NT2/D1 (cell line): ENCODE measurements around the gene GCSH.

Source experiments
- DNase-seq: peaks from one replicate; pipeline ENCODE4 v3.0.0-alpha.2; 2011; ENCODE audit warnings: low read depth, low spot score
- H3K27me3 ChIP-seq: 2 replicates; pipeline ENCODE4 v1.6.0; 2011; ENCODE audit warnings: mild to moderate bottlenecking; ENCODE audit not compliant: insufficient read length, insufficient read depth
- H3K36me3 ChIP-seq: 2 replicates; pipeline ENCODE4 v1.6.1; 2011; ENCODE audit warnings: mild to moderate bottlenecking, low read length, mixed read lengths; ENCODE audit not compliant: insufficient read depth, insufficient read length
- H3K4me1 ChIP-seq: 2 replicates; pipeline ENCODE4 v1.5.1; 2011; ENCODE audit not compliant: insufficient read depth, insufficient read length
- H3K4me3 ChIP-seq: 2 replicates; pipeline ENCODE4 v1.5.1; 2011; ENCODE audit warnings: low read depth; ENCODE audit not compliant: insufficient read length
- H3K9ac ChIP-seq: 2 replicates; pipeline ENCODE4 v1.6.0; 2011; ENCODE audit warnings: low read depth; ENCODE audit not compliant: insufficient read length
- H3K9me3 ChIP-seq: 2 replicates; pipeline ENCODE4 v1.5.1; 2011; ENCODE audit warnings: mild to moderate bottlenecking, low read length; ENCODE audit not compliant: insufficient read depth
- SUZ12 ChIP-seq: IDR thresholded peaks from 2 replicates; pipeline ENCODE4 v1.6.1; 2011; ENCODE audit not compliant: insufficient read length, insufficient read depth; ENCODE audit errors: extremely low read depth
- YY1 ChIP-seq: IDR thresholded peaks from 2 replicates; pipeline ENCODE4 v1.6.1; 2011; ENCODE audit not compliant: insufficient read length, insufficient read depth
- ZNF274 ChIP-seq: IDR thresholded peaks from 2 replicates; pipeline ENCODE4 v1.6.1; 2011; ENCODE audit warnings: mild to moderate bottlenecking, low read depth, low read length

GCSH gene

DNA sequence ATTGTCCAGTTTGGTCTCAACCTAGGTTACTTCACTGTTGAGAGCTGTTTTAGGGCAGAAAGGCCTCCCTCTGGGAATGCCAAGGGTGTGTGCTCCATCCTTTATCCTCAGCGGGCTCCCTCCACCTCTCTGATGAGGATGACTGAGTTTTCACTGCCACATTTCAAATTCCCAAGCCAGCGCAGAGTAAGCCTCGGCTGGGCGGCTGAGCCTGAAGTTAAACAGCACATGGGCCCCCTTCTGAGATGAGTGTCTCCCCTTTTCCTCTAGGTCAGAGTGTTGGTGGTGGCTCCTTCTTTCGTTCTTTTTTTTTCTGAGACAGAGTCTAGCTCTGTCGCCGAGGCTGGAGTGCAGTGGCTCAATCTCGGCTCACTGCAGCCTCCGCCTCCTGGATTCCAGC, 5.5 kb upstream of the GCSH start:
- Histone ChIP-seq H3K9me3 (peaks cover 6% of the 10 kb centered on the region), H3K4me1 (peaks cover 2% of the 10 kb centered on the region), H3K27me3 (no peaks in the 10 kb centered on the region), H3K4me3 (no peak overlapping the region), H3K9ac (peak overlapping the region; percentile 0), H3K36me3 (no peaks in the 10 kb centered on the region)
- no peak for DNase-seq
- TF ChIP-seq SUZ12 (no peak), YY1 (no peak)

- no peak overlapping the region for H3K9ac ChIP-seq
- H3K9me3 ChIP-seq = peaks cover 7% of the 10 kb centered on the region
- no peaks in the 10 kb centered on the region for H3K27me3 ChIP-seq
- TF ChIP-seq ZNF274 = no peak
- no peak for TF ChIP-seq SUZ12
- no peak for TF ChIP-seq YY1
- peaks cover 2% of the 10 kb centered on the region for H3K4me1 ChIP-seq
- no peak overlapping the region for H3K4me3 ChIP-seq
- no peaks in the 10 kb centered on the region for H3K36me3 ChIP-seq
- no peak for DNase-seq
Measured at GRCh38 chr16:81099958-81100357, 3.8 kb upstream of the GCSH start.

DNA sequence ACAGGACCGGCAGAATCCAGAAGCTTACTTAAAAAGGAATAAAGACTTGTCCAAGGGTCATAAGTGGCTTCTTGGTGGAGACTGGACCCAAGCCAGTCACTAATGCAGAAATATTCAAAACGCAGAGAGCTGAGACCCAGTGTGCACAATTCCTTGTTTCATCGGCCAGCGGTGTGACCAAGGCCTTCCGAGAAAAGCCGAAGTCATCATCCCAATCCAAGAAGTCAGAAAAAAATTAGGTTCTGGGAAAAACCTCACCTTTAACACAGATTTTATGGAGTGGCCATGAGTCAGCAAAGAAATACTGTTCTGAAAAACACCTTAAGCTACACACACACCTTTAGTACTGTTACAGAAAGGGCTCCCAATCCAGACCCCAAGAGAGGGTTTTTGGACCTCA, 1.0 kb upstream of the GCSH start:
- Histone ChIP-seq H3K27me3 (no peaks in the 10 kb centered on the region), H3K9me3 (peaks cover 7% of the 10 kb centered on the region), H3K4me3 (no peak overlapping the region), H3K4me1 (peaks cover 2% of the 10 kb centered on the region), H3K9ac (no peak overlapping the region), H3K36me3 (no peaks in the 10 kb centered on the region)
- DNase-seq = no peak
- TF ChIP-seq SUZ12 (no peak), ZNF274 (no peak), YY1 (no peak)

DNA sequence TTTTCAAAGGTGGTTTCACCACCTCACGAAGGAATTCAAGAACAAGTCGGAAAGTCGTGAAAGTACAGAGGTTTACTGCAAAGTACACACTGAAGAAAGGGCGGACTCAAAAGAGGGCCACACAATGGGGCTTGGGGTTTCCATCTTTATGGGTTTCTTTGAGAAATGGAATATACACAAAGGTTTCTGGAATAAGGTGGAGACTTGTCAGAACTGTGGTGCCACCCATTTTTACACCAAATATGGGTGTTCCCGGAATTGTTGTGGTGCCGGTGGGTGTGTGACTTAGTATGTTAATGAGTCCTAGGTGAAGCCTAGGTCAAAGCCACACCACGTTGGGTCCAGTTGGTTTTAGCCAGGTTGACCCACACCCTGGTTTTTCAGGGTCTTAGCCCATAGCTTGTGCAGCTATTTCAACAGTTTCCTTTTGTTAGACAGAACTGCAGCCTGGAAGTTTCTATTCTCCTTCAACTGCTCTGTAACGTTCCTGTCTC, 567 bp upstream of the GCSH start:
- no peak overlapping the region for H3K9ac ChIP-seq
- no peak overlapping the region for H3K4me3 ChIP-seq

GRCh38 chr16:81095653-81095952, 592 bp downstream of the GCSH start:
- Histone ChIP-seq H3K9me3 (peaks cover 7% of the 10 kb centered on the region), H3K36me3 (peaks cover 12% of the 10 kb centered on the region), H3K4me3 (peak overlapping the region; percentile 84), H3K9ac (peak overlapping the region; percentile 92), H3K4me1 (peaks cover 2% of the 10 kb centered on the region), H3K27me3 (no peaks in the 10 kb centered on the region)
- TF ChIP-seq SUZ12 (no peak), YY1 (no peak), ZNF274 (no peak)
- DNase-seq = no peak

More for the DNA sequence above, 567 bp upstream of the GCSH start:
- no peaks in the 10 kb centered on the region for H3K27me3 ChIP-seq
- no peak for DNase-seq
- peaks cover 3% of the 10 kb centered on the region for H3K36me3 ChIP-seq
- TF ChIP-seq YY1 = no peak
- no peak for TF ChIP-seq ZNF274
- no peak for TF ChIP-seq SUZ12
- peaks cover 2% of the 10 kb centered on the region for H3K4me1 ChIP-seq
- peaks cover 7% of the 10 kb centered on the region for H3K9me3 ChIP-seq

DNA sequence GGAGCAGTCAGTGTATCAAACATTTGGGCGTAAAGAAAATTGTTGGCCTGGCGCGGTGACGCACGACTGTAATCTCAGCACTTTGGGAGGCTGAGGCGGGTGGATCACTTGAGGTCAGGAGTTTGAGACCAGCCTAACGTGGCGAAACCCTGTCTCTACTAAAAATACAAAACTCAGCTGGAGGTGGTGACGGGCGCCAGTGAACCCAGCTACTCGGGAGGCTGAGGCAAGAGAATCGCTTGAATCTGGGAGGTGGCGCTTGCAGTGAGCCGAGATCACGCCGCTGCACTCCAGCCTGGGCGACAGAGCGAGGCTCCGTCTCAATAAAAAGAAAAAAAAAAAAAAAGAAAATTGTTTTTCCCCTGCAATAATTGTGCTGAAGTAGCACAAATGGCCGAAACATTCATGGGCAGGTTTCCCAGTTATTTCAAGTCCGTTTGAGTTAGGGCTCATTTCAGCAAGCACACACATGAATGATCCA, 1.4 kb downstream of the GCSH start:
- Histone ChIP-seq H3K9me3 (peaks cover 7% of the 10 kb centered on the region), H3K4me1 (peaks cover 2% of the 10 kb centered on the region), H3K36me3 (peaks cover 20% of the 10 kb centered on the region), H3K4me3 (peak overlapping the region; percentile 21), H3K9ac (peak overlapping the region; percentile 54), H3K27me3 (no peaks in the 10 kb centered on the region)
- no peak for DNase-seq
- TF ChIP-seq ZNF274 (no peak), SUZ12 (no peak), YY1 (no peak)

GRCh38 chr16:81088836-81089235, 7.4 kb downstream of the GCSH start:
- Histone ChIP-seq H3K4me1 (no peaks in the 10 kb centered on the region), H3K4me3 (no peak overlapping the region), H3K9ac (no peak overlapping the region), H3K27me3 (no peaks in the 10 kb centered on the region), H3K36me3 (peaks cover 57% of the 10 kb centered on the region), H3K9me3 (no peaks in the 10 kb centered on the region)
- TF ChIP-seq SUZ12 (no peak), YY1 (no peak), ZNF274 (no peak)
- DNase-seq = no peak

- Histone ChIP-seq H3K4me3 (no peak overlapping the region), H3K9me3 (no peaks in the 10 kb centered on the region), H3K4me1 (peaks cover 3% of the 10 kb centered on the region), H3K27me3 (no peaks in the 10 kb centered on the region), H3K36me3 (peaks cover 18% of the 10 kb centered on the region), H3K9ac (no peak overlapping the region)
- TF ChIP-seq SUZ12 = no peak
- no peak for TF ChIP-seq ZNF274
- no peak for TF ChIP-seq YY1
- DNase-seq = no peak
Measured at GRCh38 chr16:81081014-81081413, 15.2 kb downstream of the GCSH start.
